ENCODE results near the gene FBXL14.

Gene FBXL14

DNA sequence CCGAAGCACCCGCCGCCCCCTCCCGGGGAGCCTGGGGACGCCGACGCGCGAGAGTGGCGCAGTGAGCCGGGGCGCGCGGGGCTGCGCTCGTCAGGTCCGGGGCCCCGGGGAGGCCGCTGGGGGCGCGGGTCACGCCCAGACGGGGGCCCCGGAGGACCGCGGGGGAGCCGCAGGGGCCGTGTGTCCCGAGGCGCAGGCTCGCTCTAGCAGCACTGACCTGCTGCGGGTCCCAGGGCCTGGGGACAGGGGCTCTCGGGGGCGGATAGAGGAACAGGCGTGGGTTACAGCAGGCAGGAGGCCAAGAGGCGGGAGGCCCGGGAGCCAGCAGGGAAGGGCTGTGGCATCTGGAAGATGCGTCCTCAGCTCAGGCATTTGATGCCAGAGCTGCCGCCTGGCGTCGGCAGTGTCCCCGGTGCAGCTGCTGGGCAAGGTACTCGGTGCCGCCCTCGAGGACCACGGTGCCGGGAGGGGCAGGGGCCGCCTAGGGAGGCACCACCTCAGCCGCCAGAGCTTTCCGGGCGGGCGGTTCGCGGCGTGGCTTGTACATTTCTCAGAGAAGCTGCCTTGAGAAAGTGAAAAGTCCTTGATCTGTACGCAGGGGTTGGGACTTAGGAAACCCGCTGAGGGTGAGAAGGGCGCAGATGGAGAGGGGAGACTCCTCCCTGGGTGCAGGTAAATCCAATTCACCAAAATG lies 35.9 kb upstream of the FBXL14 start:
- H3K27ac ChIP-seq: peak overlapping the region; percentile 62
- TF ChIP-seq, protein P1, sequence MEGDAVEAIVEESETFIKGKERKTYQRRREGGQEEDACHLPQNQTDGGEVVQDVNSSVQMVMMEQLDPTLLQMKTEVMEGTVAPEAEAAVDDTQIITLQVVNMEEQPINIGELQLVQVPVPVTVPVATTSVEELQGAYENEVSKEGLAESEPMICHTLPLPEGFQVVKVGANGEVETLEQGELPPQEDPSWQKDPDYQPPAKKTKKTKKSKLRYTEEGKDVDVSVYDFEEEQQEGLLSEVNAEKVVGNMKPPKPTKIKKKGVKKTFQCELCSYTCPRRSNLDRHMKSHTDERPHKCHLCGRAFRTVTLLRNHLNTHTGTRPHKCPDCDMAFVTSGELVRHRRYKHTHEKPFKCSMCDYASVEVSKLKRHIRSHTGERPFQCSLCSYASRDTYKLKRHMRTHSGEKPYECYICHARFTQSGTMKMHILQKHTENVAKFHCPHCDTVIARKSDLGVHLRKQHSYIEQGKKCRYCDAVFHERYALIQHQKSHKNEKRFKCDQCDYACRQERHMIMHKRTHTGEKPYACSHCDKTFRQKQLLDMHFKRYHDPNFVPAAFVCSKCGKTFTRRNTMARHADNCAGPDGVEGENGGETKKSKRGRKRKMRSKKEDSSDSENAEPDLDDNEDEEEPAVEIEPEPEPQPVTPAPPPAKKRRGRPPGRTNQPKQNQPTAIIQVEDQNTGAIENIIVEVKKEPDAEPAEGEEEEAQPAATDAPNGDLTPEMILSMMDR (conservative IDR thresholded peaks at IDR 0.05): peak; percentile 58

DNA sequence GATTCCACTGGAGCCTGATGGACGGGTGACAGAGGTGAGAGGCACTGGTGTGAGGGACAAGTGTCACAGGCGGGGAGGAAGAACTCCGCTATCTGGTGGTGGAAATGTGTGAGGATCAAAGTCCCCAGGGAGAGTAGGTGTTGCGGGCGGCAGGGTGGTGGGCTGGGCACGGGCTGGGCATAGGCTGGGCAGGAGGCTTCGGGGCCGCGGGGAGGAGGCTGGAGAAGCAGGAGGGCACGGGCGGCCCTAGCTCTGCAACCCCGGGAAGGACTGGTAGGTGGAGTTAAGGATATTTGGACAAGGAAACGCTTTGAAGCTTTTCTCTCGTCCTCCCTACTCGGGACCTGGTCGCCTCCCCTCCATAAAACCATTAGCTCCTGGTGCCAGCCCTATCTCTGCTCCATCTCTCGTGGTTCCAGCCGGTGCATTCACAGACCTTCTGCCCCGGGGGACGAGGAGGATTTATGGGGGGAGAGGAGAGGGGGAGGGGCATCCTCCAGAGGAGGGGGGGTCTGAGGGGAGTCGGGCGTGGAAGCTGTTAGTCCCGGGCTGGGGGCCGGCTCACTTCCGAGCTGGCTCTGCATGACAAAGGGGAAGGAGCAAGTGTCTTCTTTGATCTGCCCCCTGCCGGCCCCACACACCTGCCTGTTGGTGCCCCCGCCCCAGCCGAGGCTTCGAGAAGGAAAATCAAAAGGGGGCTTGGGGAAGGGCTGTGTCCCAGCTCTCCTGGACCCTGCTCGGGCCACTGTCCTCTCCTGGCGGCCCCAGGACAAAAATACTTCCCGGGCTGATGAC lies 35.2 kb upstream of the FBXL14 start:
- peak overlapping the region; percentile 62 for H3K27ac ChIP-seq
- TF ChIP-seq, protein P1 (conservative IDR thresholded peaks at IDR 0.05): no peak

DNA sequence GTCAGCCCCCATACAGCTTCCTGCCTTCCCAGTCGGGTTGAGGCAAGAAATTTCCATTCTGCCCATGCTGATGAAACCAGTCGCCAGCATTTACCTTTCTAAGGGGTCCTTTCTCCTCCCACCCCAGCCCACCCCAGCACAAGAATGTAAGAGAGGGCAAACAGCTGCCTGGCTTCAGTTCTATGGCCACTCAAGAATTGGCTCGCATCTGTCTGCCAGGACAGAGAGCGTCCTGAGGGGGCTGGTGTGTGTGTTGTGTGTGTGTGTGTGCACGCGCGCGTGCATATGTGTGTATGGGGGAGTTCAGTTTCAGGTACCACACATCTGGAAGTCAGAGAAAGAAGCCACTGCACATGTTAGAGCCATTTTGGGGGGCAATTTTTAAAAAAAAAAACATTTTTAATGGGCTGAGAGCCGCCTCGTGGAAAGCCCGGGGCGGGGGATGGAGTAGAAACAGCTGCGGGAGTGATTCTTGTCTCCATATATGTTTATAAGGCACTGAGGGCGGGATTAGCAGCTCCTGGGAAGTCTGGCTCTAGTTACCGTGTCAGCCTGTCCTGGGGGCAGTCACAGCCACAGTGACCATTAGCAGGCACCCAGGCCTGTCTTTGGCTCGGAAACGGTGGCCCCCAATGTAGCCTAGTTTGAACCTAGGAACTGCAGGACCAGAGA lies 34.4 kb upstream of the FBXL14 start, which contains the start of gene WNT5B:
WNT5B (plus strand) TSS at position 566 of the 672 bp plus-strand sequence. CDS start 2,124 bp downstream, outside the sequence.
- TF ChIP-seq, protein P1 (conservative IDR thresholded peaks at IDR 0.05): no peak
- H3K27ac ChIP-seq: peak within 1 kb of the TSS; percentile 62

DNA sequence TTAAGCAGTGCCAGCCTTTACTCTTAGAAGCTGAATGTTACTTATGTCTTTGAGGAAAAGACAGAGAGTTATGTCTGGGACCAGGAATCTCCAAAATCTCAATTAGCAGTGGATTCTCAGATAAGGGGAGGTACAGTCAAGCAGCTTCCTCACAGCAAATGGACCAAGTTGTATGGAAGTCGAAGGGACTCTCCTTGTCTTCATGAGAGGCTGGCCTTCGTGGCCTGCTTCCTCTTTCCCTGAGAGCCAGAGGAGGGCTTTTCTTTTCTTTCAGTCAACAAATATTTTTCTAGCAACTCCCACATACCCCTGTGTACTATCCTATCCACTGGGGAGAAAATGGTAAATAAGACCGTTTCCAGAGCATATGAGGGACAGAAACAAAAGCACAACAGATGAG lies 28.0 kb upstream of the FBXL14 start:
- TF ChIP-seq, protein P1 (conservative IDR thresholded peaks at IDR 0.05): no peak
- H3K27ac ChIP-seq: no peak overlapping the region

DNA sequence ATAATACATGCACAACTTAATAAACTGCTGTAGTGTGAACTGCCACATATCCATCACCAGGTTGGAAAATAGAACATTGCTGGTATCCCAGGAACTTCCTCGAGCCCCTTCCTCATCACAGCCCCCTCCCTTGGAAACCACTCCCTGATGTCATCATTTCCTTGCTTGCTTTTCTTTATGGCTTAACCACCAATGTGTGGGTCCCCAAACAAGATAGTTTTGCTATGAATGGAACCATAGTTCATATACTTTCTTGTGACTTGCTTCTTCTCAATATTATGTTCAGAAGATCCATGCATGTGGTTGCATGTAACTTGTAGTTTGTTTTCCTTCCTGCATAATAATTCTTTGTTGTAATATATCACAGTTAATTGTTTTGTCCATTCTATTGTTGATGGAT lies 25.7 kb upstream of the FBXL14 start:
- no peak overlapping the region for H3K27ac ChIP-seq

DNA sequence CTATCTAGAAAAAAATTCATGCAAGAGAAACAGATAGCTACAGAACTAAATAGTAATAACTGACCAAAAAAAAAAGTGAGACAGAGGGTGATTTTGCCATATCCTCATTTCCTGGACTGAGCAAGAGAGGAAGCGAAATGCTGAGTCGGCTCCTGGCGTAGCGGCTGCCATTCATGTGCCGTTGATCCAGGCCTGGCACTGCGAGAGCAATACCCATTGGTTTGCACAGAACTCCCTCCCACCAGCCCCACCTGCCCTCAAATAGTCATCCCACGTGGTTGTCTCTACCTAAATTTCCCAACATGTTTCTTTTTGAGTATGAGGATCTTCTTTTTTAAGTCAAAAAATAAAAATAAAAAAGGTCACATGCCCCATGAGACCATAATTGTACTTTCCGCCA lies 25.2 kb upstream of the FBXL14 start:
- TF ChIP-seq, protein P1 (conservative IDR thresholded peaks at IDR 0.05): no peak
- no peak overlapping the region for H3K27ac ChIP-seq

More for the DNA sequence above, 25.7 kb upstream of the FBXL14 start:
- TF ChIP-seq, protein P1 (conservative IDR thresholded peaks at IDR 0.05): no peak

DNA sequence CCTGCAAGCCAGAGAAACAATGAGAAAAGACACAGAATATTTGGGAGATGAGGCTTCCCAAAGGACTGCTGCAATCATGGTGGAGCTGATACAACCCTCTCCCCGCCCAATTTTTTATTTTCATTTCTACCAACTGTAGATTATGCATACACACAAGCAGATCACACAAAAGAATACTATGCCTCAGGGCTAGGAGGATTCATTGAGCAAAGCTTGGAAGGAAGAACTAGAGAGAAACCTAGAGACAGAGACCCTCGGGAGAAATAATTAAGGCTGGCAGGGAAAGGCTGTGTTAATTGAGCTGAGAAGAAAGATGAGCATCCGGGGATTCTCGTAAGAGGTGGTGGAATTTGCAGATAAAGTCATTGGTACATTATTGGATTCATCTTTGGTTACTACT lies 24.8 kb upstream of the FBXL14 start:
- TF ChIP-seq, protein P1 (conservative IDR thresholded peaks at IDR 0.05): no peak
- H3K27ac ChIP-seq: no peak overlapping the region
